ENCODE data around the gene ATAD5.

The ATAD5 gene, protein sequence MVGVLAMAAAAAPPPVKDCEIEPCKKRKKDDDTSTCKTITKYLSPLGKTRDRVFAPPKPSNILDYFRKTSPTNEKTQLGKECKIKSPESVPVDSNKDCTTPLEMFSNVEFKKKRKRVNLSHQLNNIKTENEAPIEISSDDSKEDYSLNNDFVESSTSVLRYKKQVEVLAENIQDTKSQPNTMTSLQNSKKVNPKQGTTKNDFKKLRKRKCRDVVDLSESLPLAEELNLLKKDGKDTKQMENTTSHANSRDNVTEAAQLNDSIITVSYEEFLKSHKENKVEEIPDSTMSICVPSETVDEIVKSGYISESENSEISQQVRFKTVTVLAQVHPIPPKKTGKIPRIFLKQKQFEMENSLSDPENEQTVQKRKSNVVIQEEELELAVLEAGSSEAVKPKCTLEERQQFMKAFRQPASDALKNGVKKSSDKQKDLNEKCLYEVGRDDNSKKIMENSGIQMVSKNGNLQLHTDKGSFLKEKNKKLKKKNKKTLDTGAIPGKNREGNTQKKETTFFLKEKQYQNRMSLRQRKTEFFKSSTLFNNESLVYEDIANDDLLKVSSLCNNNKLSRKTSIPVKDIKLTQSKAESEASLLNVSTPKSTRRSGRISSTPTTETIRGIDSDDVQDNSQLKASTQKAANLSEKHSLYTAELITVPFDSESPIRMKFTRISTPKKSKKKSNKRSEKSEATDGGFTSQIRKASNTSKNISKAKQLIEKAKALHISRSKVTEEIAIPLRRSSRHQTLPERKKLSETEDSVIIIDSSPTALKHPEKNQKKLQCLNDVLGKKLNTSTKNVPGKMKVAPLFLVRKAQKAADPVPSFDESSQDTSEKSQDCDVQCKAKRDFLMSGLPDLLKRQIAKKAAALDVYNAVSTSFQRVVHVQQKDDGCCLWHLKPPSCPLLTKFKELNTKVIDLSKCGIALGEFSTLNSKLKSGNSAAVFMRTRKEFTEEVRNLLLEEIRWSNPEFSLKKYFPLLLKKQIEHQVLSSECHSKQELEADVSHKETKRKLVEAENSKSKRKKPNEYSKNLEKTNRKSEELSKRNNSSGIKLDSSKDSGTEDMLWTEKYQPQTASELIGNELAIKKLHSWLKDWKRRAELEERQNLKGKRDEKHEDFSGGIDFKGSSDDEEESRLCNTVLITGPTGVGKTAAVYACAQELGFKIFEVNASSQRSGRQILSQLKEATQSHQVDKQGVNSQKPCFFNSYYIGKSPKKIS (N-terminal part only)
- long read RNA-seq, partial matches to known transcripts: 134 of 146 reads
- long read RNA-seq, other reads (novel, unspliced or antisense): 12 of 146 reads

DNA sequence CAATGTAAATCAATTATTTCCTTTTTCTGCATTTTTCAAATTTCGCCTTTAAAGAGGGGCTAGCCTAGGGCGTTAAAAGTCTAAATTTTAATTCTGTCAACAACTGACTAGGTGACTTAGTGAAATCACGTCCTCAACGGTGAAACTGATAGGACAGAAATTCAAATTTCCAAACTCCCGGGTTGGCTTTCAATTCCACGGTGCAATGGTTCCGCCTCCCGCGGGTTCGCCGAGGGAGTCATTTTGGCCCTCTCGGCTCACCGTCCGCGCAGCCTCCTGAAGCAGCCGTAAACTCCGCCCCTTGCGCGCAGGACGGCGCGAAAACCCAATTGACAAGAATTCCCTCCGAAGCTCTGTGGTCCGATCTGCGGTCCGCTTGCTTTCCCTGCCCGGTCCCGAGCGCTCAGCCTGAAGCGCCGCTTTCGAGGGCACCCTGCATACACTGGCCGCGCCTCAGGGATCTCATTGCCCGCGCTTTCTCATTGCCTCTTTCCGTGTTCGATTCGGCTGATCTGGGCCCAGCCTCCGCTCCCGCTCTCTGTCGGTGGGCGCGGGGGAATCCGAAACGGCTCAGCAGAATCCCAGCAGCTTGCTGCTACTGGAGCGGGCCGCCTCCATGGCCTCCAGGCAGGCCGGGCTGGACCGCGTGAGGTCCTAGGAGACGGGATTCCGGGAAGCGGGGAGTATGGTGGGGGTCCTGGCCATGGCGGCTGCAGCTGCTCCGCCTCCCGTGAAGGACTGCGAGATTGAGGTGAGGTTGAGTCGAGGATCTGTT is at the start of gene ATAD5:
Gene ATAD5, plus strand, starts transcription at position 304 of the 775 bp plus-strand sequence. Its CDS starts 382 bp downstream, at position 686.
- peak; percentile 75 for TF ChIP-seq POLR2AphosphoS5 (IDR thresholded peaks at IDR 0.05; ENCODE audit: low read depth)
- peak; percentile 50; the same call in 1 of the 2 replicates for TF ChIP-seq GABPA (IDR thresholded peaks at IDR 0.05; ENCODE audit: low read depth)
- TF ChIP-seq SPI1 (IDR thresholded peaks at IDR 0.05; ENCODE audit: borderline replicate concordance, low read depth): no peak
- TF ChIP-seq, protein P1, sequence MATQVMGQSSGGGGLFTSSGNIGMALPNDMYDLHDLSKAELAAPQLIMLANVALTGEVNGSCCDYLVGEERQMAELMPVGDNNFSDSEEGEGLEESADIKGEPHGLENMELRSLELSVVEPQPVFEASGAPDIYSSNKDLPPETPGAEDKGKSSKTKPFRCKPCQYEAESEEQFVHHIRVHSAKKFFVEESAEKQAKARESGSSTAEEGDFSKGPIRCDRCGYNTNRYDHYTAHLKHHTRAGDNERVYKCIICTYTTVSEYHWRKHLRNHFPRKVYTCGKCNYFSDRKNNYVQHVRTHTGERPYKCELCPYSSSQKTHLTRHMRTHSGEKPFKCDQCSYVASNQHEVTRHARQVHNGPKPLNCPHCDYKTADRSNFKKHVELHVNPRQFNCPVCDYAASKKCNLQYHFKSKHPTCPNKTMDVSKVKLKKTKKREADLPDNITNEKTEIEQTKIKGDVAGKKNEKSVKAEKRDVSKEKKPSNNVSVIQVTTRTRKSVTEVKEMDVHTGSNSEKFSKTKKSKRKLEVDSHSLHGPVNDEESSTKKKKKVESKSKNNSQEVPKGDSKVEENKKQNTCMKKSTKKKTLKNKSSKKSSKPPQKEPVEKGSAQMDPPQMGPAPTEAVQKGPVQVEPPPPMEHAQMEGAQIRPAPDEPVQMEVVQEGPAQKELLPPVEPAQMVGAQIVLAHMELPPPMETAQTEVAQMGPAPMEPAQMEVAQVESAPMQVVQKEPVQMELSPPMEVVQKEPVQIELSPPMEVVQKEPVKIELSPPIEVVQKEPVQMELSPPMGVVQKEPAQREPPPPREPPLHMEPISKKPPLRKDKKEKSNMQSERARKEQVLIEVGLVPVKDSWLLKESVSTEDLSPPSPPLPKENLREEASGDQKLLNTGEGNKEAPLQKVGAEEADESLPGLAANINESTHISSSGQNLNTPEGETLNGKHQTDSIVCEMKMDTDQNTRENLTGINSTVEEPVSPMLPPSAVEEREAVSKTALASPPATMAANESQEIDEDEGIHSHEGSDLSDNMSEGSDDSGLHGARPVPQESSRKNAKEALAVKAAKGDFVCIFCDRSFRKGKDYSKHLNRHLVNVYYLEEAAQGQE (IDR thresholded peaks at IDR 0.05; ENCODE audit: insufficient replicate concordance, low read depth): peak; percentile 29
- Histone ChIP-seq H3K4me3 (replicated peaks; ENCODE audit: insufficient read depth, low read length) (peak within 1 kb of the TSS; percentile 79), H3K27me3 (ENCODE audit: insufficient read depth, poor library complexity, severe bottlenecking) (no peaks in the 10 kb centered on the region), H3K27ac (replicated peaks) (peak within 1 kb of the TSS; percentile 93)
- DNase-seq (ENCODE audit: low read depth in 1 of 2, low spot score in 1 of 2): peak; percentile 79 to 90

DNA sequence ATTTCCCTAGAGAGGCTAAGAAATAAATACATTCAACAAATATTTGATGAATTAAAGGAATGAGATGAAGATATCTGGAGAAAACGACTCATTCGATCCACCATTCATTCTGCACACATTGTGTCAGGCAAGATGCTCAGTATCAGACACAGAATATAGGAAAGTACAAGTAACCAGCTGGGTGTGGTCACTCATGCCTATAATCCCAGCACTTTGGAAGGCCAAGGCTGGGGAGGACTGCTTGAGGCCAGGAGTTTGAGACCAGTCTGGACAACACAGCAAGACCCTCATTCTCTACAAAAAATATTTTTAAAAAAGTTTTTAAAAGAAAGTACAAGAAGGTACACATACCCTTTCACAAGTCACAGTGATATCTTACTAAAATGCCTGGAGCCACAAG is 49.6 kb upstream of the ATAD5 start:
- H3K27me3 ChIP-seq (ENCODE audit: insufficient read depth, poor library complexity, severe bottlenecking): no peaks in the 10 kb centered on the region
- no peak overlapping the region for H3K4me3 ChIP-seq (replicated peaks; ENCODE audit: insufficient read depth, low read length)
- H3K27ac ChIP-seq (replicated peaks): no peak overlapping the region
- DNase-seq (ENCODE audit: low read depth in 1 of 2, low spot score in 1 of 2): no peak
- TF ChIP-seq GABPA (IDR thresholded peaks at IDR 0.05; ENCODE audit: low read depth): no peak
- TF ChIP-seq, protein P2, sequence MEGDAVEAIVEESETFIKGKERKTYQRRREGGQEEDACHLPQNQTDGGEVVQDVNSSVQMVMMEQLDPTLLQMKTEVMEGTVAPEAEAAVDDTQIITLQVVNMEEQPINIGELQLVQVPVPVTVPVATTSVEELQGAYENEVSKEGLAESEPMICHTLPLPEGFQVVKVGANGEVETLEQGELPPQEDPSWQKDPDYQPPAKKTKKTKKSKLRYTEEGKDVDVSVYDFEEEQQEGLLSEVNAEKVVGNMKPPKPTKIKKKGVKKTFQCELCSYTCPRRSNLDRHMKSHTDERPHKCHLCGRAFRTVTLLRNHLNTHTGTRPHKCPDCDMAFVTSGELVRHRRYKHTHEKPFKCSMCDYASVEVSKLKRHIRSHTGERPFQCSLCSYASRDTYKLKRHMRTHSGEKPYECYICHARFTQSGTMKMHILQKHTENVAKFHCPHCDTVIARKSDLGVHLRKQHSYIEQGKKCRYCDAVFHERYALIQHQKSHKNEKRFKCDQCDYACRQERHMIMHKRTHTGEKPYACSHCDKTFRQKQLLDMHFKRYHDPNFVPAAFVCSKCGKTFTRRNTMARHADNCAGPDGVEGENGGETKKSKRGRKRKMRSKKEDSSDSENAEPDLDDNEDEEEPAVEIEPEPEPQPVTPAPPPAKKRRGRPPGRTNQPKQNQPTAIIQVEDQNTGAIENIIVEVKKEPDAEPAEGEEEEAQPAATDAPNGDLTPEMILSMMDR (IDR thresholded peaks at IDR 0.05; ENCODE audit: insufficient read depth, low read length): no peak
- no peak for TF ChIP-seq POLR2AphosphoS5 (IDR thresholded peaks at IDR 0.05; ENCODE audit: low read depth)
- no peak for TF ChIP-seq SPI1 (IDR thresholded peaks at IDR 0.05; ENCODE audit: borderline replicate concordance, low read depth)
- TF ChIP-seq, protein P1 (IDR thresholded peaks at IDR 0.05; ENCODE audit: insufficient replicate concordance, low read depth): no peak

DNA sequence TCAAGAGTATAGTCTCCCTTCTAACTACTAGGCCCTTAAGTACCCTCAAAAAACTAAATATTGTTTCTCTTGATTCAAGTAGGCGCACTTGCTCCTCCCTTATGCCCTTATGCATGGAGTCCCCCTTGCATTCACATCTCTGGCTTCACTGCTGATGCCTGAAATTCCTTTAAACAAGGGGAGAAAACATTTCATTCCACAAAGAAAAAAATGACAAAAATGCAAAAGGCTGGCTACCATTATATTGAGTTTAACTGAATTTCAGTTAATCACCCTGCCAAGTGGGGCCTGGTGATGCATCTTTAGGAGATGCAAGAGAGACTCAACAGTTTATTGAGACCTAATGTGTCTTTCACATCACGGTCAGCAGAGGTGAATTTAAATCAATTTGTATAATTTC is 42.8 kb upstream of the ATAD5 start:
- TF ChIP-seq SPI1 (IDR thresholded peaks at IDR 0.05; ENCODE audit: borderline replicate concordance, low read depth): no peak
- no peak for TF ChIP-seq GABPA (IDR thresholded peaks at IDR 0.05; ENCODE audit: low read depth)
- TF ChIP-seq POLR2AphosphoS5 (IDR thresholded peaks at IDR 0.05; ENCODE audit: low read depth): no peak
- TF ChIP-seq, protein P1 (IDR thresholded peaks at IDR 0.05; ENCODE audit: insufficient replicate concordance, low read depth): no peak
- TF ChIP-seq, protein P2 (IDR thresholded peaks at IDR 0.05; ENCODE audit: insufficient read depth, low read length): no peak
- H3K27me3 ChIP-seq (ENCODE audit: insufficient read depth, poor library complexity, severe bottlenecking): no peaks in the 10 kb centered on the region
- H3K4me3 ChIP-seq (replicated peaks; ENCODE audit: insufficient read depth, low read length): no peak overlapping the region
- DNase-seq (ENCODE audit: low read depth in 1 of 2, low spot score in 1 of 2): no peak
- no peak overlapping the region for H3K27ac ChIP-seq (replicated peaks)

Measured in HL-60 (cell line).